HG03432 (cell line): ENCODE data around the gene MRFAP1.

ENCODE experiments used
- ATAC-seq: cut with Tn5 transposase; IDR thresholded peaks from one replicate; pipeline ENCODE4 v1.9.1; 2021; ENCODE audit warnings: mild to moderate bottlenecking, moderate library complexity; ENCODE audit not compliant: unreplicated experiment

MRFAP1 gene

DNA sequence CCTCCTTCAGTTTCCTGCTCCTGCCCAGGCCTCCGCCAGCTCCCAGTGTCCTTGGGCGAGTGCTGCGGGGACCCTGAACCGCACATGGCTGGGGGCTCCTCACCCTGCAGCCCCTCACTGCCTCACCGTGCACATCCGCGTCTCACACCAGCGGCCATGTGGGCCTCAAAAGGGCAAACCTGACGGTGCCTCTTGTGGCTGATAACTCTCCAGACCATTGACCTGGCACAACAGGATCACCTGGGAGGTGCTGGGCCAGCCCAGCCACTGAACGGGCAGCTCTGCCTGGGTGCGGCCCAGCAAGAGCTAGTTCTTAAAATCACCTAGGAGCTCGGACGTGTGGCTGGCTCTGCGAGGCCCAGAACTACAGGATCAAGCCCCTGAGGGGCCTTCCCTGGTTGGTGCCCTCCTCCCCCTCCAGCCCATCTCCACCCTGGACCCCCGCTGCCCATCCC lies 49.0 kb downstream of the MRFAP1 start:
- ATAC-seq = no peak
